ENCODE results near the gene ELL2.

- no peak for TF ChIP-seq REST (IDR thresholded peaks at IDR 0.05; ENCODE audit: borderline replicate concordance)
- TF ChIP-seq, protein P1, sequence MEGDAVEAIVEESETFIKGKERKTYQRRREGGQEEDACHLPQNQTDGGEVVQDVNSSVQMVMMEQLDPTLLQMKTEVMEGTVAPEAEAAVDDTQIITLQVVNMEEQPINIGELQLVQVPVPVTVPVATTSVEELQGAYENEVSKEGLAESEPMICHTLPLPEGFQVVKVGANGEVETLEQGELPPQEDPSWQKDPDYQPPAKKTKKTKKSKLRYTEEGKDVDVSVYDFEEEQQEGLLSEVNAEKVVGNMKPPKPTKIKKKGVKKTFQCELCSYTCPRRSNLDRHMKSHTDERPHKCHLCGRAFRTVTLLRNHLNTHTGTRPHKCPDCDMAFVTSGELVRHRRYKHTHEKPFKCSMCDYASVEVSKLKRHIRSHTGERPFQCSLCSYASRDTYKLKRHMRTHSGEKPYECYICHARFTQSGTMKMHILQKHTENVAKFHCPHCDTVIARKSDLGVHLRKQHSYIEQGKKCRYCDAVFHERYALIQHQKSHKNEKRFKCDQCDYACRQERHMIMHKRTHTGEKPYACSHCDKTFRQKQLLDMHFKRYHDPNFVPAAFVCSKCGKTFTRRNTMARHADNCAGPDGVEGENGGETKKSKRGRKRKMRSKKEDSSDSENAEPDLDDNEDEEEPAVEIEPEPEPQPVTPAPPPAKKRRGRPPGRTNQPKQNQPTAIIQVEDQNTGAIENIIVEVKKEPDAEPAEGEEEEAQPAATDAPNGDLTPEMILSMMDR (IDR thresholded peaks at IDR 0.05; ENCODE audit: poor library complexity, severe bottlenecking): no peak
- no peak for TF ChIP-seq EZH2 (IDR thresholded peaks at IDR 0.05; ENCODE audit: borderline replicate concordance, insufficient read depth, low read length, poor library complexity, severe bottlenecking)
- no peak for TF ChIP-seq POLR2AphosphoS5 (IDR thresholded peaks at IDR 0.05)
- TF ChIP-seq EP300 (conservative IDR thresholded peaks at IDR 0.05; ENCODE audit: poor library complexity, severe bottlenecking): no peak
- no peak for TF ChIP-seq RAD21 (conservative IDR thresholded peaks at IDR 0.05)
- no peak for TF ChIP-seq SMC3 (conservative IDR thresholded peaks at IDR 0.05; ENCODE audit: poor library complexity)
- no peak for TF ChIP-seq TAF1 (IDR thresholded peaks at IDR 0.05; ENCODE audit: low read depth)
Measured at GRCh38 chr5:95895251-95895650, 66.4 kb downstream of the ELL2 start.

All from neural cell (in vitro differentiated cells).